MM.1S (cell line): Measurements from ENCODE around the gene CNFN.

Experiments
- CTCF ChIP-seq: fragments of 300-600 bp; sonication (generic); IDR thresholded peaks from 2 replicates; pipeline ENCODE4 v1.5.1; 2016; ENCODE audit warnings: antibody characterized with exemption, low read length, mixed read lengths
- EZH2 ChIP-seq: fragments of 300-600 bp; sonication (generic); optimal IDR thresholded peaks from 2 replicates; pipeline ENCODE3; 2017; ENCODE audit warnings: low read depth, mild to moderate bottlenecking, antibody characterized with exemption, low read length, mixed read lengths

GRCh38 chr19:42406111-42406510 lies 16.0 kb upstream of the CNFN start:
- TF ChIP-seq CTCF (no peak), EZH2 (no peak)
